Measurements from ENCODE around the gene OPN5.

The OPN5 gene

DNA sequence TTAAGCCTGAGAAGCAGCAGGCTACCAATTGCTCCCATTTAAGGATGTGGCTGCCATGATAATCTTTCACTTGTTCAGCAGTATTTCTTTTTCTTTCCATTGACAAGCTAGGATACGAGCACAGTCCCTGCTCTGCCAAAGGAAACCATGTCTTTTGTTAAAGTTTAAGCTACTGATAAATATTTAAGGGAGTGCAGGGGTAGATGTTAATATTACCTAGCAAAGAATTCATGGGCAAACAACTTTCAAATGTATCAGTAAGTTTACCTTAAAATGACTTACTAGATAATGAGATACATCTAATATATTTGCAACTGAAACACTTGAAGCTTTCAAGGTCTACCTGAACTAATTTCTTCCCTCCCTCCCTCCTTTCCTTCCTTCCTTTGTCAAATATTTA, 77.3 kb downstream of the OPN5 start:
- Histone ChIP-seq H3K36me3 (ENCODE audit: low read depth) (no peaks in the 10 kb centered on the region), H3K27ac (ENCODE audit: poor library complexity, severe bottlenecking) (no peak overlapping the region), H3K4me3 (ENCODE audit: severe bottlenecking) (no peak overlapping the region), H3K4me1 (ENCODE audit: insufficient read depth, poor library complexity, severe bottlenecking) (no peaks in the 10 kb centered on the region), H3K9me3 (ENCODE audit: severe bottlenecking) (no peaks in the 10 kb centered on the region), H3K27me3 (ENCODE audit: insufficient read depth, poor library complexity, severe bottlenecking) (no peaks in the 10 kb centered on the region)
- ATAC-seq (ENCODE audit: low read depth): no peak
- TF ChIP-seq, protein P1, sequence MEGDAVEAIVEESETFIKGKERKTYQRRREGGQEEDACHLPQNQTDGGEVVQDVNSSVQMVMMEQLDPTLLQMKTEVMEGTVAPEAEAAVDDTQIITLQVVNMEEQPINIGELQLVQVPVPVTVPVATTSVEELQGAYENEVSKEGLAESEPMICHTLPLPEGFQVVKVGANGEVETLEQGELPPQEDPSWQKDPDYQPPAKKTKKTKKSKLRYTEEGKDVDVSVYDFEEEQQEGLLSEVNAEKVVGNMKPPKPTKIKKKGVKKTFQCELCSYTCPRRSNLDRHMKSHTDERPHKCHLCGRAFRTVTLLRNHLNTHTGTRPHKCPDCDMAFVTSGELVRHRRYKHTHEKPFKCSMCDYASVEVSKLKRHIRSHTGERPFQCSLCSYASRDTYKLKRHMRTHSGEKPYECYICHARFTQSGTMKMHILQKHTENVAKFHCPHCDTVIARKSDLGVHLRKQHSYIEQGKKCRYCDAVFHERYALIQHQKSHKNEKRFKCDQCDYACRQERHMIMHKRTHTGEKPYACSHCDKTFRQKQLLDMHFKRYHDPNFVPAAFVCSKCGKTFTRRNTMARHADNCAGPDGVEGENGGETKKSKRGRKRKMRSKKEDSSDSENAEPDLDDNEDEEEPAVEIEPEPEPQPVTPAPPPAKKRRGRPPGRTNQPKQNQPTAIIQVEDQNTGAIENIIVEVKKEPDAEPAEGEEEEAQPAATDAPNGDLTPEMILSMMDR (IDR thresholded peaks at IDR 0.05; ENCODE audit: poor library complexity, severe bottlenecking): no peak
- no peak for DNase-seq (ENCODE audit: low spot score)

DNA sequence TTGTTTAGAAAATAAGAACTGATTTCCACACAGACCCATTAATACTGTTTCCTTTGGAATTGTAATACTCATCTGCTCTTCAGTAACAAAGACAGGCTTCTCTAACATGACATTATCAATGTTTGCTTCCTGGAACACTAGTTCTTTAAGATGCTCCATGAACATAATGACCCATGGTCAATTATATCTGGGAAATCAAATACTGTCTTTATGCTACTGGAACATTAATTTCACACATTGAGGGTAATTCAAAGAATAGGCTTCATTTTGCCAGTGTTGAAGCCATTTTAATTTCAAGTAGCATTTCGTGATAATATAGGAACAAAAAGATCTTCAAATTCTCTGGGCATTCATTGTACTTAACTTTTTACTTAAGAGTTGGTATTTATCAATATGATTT, 80.9 kb downstream of the OPN5 start:
- Histone ChIP-seq H3K4me3 (ENCODE audit: severe bottlenecking) (no peak overlapping the region), H3K9me3 (ENCODE audit: severe bottlenecking) (no peaks in the 10 kb centered on the region), H3K27me3 (ENCODE audit: insufficient read depth, poor library complexity, severe bottlenecking) (no peaks in the 10 kb centered on the region), H3K36me3 (ENCODE audit: low read depth) (no peaks in the 10 kb centered on the region), H3K4me1 (ENCODE audit: insufficient read depth, poor library complexity, severe bottlenecking) (no peaks in the 10 kb centered on the region), H3K27ac (ENCODE audit: poor library complexity, severe bottlenecking) (no peak overlapping the region)
- TF ChIP-seq, protein P1 (IDR thresholded peaks at IDR 0.05; ENCODE audit: poor library complexity, severe bottlenecking): no peak
- DNase-seq (ENCODE audit: low spot score) (no peak), ATAC-seq (ENCODE audit: low read depth) (no peak)

DNA sequence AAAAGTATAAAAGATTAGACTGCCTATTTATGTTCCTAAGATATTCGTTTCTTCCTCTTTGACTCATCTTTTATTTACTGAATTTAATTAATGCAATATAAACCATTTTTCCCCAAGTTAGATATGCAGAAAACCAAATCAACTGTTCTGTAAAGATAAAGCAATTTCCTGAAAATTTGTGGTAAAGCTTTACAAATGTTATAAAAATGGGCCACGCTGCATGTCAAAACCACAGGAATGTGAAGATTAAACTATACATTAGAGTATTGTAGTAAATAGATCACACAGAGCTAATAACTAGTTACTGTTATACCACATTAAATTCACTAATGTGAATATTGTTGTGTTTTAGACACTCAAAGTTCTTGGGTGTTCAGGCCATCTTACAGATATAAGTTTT, 83.4 kb downstream of the OPN5 start:
- H3K4me1 ChIP-seq (ENCODE audit: insufficient read depth, poor library complexity, severe bottlenecking): no peaks in the 10 kb centered on the region
- no peak overlapping the region for H3K4me3 ChIP-seq (ENCODE audit: severe bottlenecking)
- TF ChIP-seq, protein P1 (IDR thresholded peaks at IDR 0.05; ENCODE audit: poor library complexity, severe bottlenecking): no peak
- DNase-seq (ENCODE audit: low spot score) (no peak), ATAC-seq (ENCODE audit: low read depth) (no peak)
- no peaks in the 10 kb centered on the region for H3K9me3 ChIP-seq (ENCODE audit: severe bottlenecking)
- no peaks in the 10 kb centered on the region for H3K36me3 ChIP-seq (ENCODE audit: low read depth)
- H3K27me3 ChIP-seq (ENCODE audit: insufficient read depth, poor library complexity, severe bottlenecking): peaks cover 2% of the 10 kb centered on the region
- no peak overlapping the region for H3K27ac ChIP-seq (ENCODE audit: poor library complexity, severe bottlenecking)

DNA sequence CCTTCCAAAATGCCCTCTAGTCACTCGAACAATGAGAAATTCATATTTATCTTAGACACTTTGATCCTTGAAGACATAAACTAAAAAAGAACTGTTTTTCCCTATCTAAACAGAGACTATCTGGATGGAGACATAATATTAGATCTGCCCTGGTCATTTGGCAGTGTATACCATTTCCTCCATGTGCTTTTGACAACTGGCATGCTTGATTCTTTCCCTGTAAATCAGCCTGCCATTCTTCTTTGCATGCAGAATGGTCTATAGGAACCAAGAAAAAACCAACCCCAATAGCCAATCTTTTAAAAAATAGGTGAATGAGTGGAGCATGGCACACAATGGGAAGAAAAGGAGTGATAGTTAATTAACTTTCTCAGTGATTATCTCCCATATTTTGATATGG, 93.8 kb downstream of the OPN5 start:
- DNase-seq (ENCODE audit: low spot score) (no peak), ATAC-seq (ENCODE audit: low read depth) (no peak)
- H3K4me3 ChIP-seq (ENCODE audit: severe bottlenecking): no peak overlapping the region
- TF ChIP-seq, protein P1 (IDR thresholded peaks at IDR 0.05; ENCODE audit: poor library complexity, severe bottlenecking): no peak
- no peaks in the 10 kb centered on the region for H3K9me3 ChIP-seq (ENCODE audit: severe bottlenecking)
- peaks cover 10% of the 10 kb centered on the region for H3K27me3 ChIP-seq (ENCODE audit: insufficient read depth, poor library complexity, severe bottlenecking)
- H3K27ac ChIP-seq (ENCODE audit: poor library complexity, severe bottlenecking): no peak overlapping the region
- H3K36me3 ChIP-seq (ENCODE audit: low read depth): no peaks in the 10 kb centered on the region
- H3K4me1 ChIP-seq (ENCODE audit: insufficient read depth, poor library complexity, severe bottlenecking): no peaks in the 10 kb centered on the region
